ENCODE results near the gene RHOT2.

DNA sequence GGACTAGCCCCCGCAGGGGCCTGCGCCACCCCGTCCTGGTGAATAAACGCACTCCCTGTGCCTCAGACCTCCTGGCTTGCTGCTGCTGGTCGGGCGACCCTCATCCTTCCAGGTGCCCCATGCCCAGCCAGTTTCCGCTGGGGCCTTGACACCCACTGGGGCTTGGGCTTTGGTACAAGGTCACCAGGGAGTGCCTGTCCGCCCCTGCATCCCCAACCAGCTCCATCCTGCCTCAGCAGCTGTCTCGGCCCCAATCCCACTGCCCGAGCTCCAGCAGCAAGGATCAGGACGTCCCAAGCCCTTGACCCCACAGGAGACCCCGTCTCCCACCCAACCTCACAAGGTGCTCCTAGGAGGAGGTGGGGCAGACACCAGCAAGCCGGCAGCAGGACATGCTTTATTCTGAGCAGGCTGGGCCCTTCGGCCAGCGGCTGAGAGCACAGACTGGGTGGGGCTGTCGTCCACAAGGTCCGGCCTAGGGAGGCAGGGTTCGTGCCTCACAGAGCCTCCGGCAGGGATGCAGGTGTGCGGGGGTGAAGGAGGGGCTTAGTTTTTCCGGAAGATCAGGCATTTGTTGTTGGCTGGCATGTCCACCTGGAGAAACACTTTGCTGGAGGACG is 33.8 kb upstream of the RHOT2 start:
- TF ChIP-seq, protein P1, sequence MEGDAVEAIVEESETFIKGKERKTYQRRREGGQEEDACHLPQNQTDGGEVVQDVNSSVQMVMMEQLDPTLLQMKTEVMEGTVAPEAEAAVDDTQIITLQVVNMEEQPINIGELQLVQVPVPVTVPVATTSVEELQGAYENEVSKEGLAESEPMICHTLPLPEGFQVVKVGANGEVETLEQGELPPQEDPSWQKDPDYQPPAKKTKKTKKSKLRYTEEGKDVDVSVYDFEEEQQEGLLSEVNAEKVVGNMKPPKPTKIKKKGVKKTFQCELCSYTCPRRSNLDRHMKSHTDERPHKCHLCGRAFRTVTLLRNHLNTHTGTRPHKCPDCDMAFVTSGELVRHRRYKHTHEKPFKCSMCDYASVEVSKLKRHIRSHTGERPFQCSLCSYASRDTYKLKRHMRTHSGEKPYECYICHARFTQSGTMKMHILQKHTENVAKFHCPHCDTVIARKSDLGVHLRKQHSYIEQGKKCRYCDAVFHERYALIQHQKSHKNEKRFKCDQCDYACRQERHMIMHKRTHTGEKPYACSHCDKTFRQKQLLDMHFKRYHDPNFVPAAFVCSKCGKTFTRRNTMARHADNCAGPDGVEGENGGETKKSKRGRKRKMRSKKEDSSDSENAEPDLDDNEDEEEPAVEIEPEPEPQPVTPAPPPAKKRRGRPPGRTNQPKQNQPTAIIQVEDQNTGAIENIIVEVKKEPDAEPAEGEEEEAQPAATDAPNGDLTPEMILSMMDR (IDR thresholded peaks at IDR 0.05), result no peak
- TF ChIP-seq EZH2 (IDR thresholded peaks at IDR 0.05), result no peak

All from neural progenitor cell (in vitro differentiated cells).